Stimulated activated CD4-positive, alpha-beta T cell treated with anti-CD3 and anti-CD28 coated beads, Interleukin-1b, Interleukin-23, amount 100 ng/mL, for 4 hours (primary cell): Measurements from ENCODE around the gene TNFRSF4.
A peak's percentile ranks its signal among the peaks of the same experiment; 100 is the strongest.

Experiments
- DNase-seq, 2 donors: peaks; one replicate each; pipeline ENCODE4 v3.0.0-alpha.2; 2020; ENCODE audit warnings: low read depth in 2 of 2

Gene TNFRSF4

DNA sequence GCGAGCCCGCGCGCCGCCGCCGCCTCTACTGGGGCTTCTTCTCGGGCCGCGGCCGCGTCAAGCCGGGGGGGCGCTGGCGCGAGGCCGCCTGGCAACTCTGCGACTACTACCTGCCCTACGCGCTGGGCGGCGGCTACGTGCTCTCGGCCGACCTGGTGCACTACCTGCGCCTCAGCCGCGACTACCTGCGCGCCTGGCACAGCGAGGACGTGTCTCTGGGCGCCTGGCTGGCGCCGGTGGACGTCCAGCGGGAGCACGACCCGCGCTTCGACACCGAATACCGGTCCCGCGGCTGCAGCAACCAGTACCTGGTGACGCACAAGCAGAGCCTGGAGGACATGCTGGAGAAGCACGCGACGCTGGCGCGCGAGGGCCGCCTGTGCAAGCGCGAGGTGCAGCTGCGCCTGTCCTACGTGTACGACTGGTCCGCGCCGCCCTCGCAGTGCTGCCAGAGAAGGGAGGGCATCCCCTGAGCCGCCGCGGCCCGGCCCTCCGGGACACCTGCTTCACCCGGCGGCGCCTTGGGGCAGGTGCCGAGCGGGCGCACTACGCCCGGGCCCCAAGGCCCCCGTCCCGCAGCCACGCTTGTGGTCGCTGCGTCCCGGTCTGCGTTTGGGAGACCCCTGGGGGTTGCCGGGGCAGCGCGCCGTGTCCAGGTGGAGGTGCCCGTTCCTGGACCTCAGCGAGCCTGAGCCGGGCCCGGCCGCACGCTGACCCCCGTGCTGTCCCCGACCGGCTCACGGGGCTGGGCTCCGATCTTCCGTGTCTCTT is 19.0 kb upstream of the TNFRSF4 start:
- no peak for DNase-seq

DNA sequence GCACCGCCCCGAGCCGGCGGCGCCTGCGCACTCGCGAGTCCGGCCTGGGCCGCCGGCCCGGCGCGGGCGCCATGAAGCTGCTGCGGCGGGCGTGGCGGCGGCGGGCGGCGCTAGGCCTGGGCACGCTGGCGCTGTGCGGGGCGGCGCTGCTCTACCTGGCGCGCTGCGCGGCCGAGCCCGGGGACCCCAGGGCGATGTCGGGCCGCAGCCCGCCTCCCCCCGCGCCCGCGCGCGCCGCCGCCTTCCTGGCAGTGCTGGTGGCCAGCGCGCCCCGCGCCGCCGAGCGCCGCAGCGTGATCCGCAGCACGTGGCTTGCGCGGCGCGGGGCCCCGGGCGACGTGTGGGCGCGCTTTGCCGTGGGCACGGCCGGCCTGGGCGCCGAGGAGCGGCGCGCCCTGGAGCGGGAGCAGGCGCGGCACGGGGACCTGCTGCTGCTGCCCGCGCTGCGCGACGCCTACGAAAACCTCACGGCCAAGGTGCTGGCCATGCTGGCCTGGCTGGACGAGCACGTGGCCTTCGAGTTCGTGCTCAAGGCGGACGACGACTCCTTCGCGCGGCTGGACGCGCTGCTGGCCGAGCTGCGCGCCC is 18.3 kb upstream of the TNFRSF4 start, which contains the start of gene B3GALT6:
TSS of gene B3GALT6 (plus strand) at position 30 of the 588 bp plus-strand sequence. CDS start at position 72, 42 bp downstream.
- no peak for DNase-seq

DNA sequence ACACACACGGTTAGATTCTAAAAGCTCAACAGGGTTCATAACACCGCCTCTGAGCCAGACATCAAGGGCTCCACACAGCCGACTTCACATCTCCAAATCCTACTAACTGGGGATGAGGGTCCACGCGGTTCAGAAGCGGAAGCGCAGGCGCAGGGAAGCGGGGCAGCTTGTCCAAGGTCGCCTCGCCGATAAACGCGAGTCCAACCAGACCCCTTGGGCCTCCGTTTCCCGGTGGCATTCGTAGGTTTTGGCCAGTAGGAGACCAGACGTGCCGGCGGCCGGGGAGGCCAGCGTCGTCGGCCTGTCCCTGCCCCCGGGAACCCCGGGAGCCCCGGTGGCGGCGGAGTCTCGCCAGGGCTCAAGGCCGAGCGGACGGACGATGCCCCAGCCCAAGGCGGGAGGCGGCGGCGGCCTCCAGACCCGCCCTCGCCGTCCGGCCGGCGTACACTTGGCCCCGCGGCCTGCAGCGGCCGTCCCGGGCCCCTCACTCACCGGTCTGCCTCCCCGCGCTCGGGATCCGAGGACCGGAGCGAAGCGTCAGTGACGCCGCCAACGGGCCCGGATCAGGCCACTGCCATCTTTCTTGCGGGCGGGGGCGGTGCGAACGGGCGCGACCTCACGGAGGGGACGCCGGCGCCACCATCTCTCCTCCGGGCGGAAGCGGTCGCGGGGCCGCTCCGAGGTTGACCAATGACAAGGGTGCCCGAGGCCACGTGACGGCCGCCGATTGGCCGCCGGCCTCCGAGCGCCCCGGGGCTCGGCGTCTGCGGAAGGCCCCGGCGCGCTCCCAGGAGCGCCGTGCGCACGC is 17.7 kb upstream of the TNFRSF4 start, which contains the start of gene SDF4:
TSS of gene SDF4 (minus strand) at position 602 of the 808 bp plus-strand sequence. CDS start 3,229 bp downstream, outside the sequence.
- DNase-seq: peak; percentile 92 to 95

- no peak for DNase-seq
Observed at GRCh38 chr1:1230656-1231399, 16.9 kb upstream of the TNFRSF4 start.

GRCh38 chr1:1229770-1230169 is 15.8 kb upstream of the TNFRSF4 start:
- DNase-seq: no peak

GRCh38 chr1:1228596-1229321 is 14.8 kb upstream of the TNFRSF4 start:
- DNase-seq: no peak

DNA sequence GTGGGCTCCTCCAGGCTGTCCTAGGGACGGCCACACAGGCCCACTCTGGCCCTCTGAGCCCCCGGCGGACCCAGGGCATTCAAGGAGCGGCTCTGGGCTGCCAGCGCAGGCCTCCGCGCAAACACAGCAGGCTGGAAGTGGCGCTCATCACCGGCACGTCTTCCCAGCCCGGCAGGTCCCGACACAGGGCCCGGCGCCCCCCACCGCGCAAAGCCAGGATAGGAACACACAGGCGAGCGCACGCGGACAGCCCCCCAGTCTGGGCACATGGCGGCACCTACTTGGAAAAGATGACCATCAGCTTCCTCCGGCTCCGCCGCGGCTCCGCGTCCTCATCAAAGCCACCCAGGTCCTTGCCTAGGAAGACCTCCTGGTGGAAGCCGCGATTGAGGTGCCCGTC is 14.2 kb upstream of the TNFRSF4 start:
- DNase-seq: no peak

- no peak for DNase-seq
Observed at GRCh38 chr1:1227386-1227785, 13.4 kb upstream of the TNFRSF4 start.

- no peak for DNase-seq
Observed at GRCh38 chr1:1226566-1227362, 12.8 kb upstream of the TNFRSF4 start.

GRCh38 chr1:1225913-1226312 is 12.0 kb upstream of the TNFRSF4 start:
- no peak for DNase-seq

DNA sequence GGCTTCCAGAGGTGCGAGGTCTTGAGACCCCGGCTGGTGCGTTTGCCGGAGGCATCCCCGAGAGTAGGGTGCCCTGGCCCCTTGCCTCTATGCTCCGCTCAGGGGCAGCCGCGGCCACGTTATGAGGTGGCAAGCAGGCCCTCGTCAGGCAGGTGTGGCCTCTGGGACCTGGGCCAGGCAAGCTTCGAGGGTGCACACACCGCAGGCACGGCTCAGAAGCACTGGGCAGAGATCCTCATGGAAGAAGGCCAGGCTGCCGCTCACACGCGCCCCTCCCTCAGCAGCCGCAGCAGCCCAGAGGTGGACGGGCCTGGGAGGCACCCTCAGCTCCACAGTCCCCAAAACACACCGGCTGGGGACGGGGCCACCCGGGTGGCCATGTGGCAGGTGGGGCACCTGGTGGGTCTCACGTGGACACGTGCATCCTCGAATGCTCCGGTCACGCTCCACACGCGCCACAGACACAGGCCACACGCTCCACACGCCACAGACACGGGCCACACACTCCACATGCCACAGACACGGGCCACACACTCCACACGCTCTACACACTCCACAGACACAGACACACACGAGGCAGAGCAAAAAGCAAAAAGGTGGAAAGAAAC is 11.4 kb upstream of the TNFRSF4 start:
- DNase-seq: no peak

- DNase-seq: no peak
Observed at GRCh38 chr1:1223891-1224290, 9.9 kb upstream of the TNFRSF4 start.

GRCh38 chr1:1223321-1223720 is 9.4 kb upstream of the TNFRSF4 start:
- DNase-seq: no peak

GRCh38 chr1:1222575-1223225 is 8.7 kb upstream of the TNFRSF4 start:
- DNase-seq: no peak

- DNase-seq: no peak
Observed at GRCh38 chr1:1221887-1222574, 8.1 kb upstream of the TNFRSF4 start.

DNA sequence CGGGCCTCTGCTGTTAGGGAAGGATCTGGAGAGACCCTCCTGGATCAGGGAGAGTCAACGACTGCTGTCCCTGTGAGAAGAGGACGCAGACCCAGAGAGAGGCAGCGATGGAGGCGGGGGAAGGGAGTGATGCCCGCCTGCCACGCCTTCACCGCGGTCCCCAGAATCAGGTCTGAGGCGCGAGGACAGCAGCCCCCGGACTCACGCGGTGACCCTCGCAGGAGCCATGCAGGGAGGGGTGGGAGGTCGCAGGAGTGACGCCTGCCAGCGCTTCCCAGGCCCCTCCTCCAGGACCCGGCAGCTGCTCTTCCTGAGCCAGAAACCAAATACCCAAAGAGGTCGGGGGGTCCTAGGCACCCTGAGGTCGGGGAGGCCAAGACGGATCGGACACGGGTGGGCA is 6.2 kb upstream of the TNFRSF4 start:
- DNase-seq: no peak

GRCh38 chr1:1219341-1219740 is 5.4 kb upstream of the TNFRSF4 start:
- DNase-seq: peak in 1 of 2 donors; percentile 51

DNA sequence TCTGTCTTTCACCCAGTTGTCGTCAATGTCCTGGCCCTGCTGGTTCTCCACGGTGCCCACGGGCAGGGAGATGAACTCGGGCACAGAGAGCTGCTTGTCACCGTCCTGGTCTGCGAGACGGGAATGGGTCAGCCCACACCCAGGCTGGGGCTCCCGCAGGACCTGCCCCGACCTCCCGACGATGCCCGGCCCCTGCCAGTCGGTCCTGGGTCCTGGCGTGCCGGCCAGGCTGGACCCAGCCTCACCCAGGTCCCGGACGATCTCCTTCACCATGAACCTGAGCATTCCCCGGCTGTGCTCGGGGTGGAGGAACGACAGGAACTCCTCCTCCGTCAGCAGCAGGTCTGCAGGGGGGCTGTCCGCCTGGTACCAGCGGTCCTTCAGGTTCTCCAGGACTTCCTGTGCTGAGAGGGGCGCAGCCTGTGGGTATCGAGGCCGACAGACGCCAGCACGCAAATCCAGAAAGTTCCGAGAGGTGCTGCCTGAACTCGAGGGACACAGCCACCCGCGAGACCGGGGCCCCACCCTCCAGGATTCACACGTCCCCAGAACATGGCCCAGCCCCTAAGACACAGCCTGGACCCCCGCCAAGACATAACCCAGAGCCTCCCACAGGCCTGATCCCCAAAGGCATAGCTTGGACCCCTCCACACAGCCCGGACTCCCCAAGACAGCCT is 4.7 kb upstream of the TNFRSF4 start:
- DNase-seq: no peak
